Measurements from ENCODE around the gene XIAP.
A peak's percentile ranks its signal among the peaks of the same experiment; 100 is the strongest.
"Not testable (repeated sequence)": the region's sequence is repeated elsewhere in the genome, so short reads cannot be mapped to it uniquely, and the experiment has no call there.

Gene XIAP

GRCh38 chrX:123859846-123860838 lies at the start of gene XIAP:
Gene XIAP (plus strand): TSS chrX:123860053. CDS start chrX:123885663, 25,610 bp downstream.
- peak; percentile 46 for DNase-seq

DNA sequence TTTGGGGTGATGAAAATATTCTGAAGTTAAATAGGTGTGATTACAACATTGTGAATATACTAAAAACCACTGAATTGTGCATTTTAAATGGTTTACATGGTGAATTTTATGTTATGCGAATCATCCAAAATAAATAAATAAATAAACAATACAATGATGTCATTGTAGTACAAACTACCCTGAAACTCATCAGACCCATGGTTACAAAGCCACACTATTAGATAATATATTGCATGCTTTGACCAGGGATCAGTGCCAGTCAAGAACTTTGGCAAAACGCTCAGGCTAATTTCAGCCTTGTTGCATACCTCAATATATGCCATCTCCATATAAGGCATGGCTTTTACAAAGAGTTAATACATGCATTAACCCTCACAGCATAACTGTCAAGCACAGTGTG lies 45.5 kb upstream of the XIAP start:
- no peak for DNase-seq

GRCh38 chrX:123814934-123815394 lies 44.9 kb upstream of the XIAP start:
- DNase-seq = not testable (repeated sequence)

GRCh38 chrX:123817288-123817894 lies 42.5 kb upstream of the XIAP start:
- no peak for DNase-seq

GRCh38 chrX:123818243-123818642 lies 41.6 kb upstream of the XIAP start:
- no peak for DNase-seq

DNA sequence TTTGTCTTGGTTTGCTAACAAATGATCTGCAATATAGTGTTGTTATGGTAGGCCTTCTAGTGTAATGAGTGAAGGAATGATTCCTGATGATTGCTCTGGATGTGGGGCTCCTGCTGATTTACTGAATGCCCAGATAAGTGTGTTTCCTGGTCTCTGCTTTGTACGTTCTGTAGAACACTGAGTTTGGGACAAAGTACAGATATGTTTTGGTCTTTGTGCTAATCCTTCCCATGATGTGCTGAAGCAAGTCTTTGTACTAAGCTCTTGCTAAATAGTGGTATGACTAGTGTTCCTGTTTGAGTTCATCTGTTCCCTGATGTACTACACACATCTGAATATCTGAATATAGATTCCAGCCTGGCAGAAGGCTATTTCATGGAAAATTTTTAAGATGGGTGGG lies 36.9 kb upstream of the XIAP start:
- DNase-seq = no peak

GRCh38 chrX:123830309-123830708 lies 29.5 kb upstream of the XIAP start:
- DNase-seq = no peak

DNA sequence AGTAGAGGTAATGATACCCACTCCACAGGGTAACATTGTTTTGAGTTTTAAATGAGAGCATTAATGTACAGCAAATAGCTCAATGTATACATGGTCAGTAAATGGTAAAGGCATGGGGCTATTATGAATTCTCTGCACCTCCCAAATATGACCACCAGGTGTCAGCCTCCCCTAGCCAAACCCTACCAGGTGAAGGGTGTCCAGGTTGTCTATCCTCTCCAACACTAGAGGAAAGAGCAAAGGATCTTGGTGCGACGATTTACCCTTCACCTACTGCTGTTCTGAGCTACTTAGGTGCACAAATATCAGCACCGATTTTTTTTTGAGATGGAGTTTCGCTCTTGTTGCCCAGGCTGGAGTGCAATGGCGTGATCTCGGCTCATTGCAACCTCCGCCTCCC lies 26.5 kb upstream of the XIAP start:
- DNase-seq = peak; percentile 49

GRCh38 chrX:123834116-123834515 lies 25.7 kb upstream of the XIAP start:
- DNase-seq = no peak

DNA sequence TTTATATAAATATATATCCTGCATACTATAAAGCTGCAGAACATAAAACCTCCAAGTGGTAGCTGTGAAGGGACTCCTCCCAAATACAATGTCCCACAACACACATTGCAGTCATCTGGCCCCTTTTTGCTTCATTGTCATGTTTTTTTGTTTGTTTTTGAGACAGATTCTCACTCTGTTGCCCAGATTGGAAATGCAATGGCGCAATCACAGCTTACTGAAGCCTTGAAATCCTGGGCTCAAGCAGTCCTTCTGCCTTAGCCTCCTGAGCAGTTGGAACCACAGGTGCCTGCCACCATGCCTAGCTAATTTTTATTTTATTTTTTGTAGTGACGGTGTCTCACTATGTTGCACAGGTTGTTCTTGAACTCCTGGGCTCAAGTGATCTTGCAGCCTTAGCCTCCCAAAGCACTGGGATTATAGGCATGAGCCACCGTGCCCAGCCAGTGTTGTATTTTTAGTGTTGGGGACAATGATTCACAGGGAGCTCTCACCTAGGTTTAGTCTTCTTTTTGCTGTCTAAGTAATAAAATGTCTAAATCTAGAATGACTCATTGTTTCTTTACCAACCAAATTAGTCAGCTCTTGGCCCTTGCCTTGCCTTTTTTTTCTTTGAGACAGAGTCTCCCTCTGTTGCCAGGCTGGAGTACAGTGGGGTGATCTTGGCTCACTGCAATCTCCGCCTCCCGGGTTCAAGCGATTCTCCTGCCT lies 24.0 kb upstream of the XIAP start:
- DNase-seq = no peak

DNA sequence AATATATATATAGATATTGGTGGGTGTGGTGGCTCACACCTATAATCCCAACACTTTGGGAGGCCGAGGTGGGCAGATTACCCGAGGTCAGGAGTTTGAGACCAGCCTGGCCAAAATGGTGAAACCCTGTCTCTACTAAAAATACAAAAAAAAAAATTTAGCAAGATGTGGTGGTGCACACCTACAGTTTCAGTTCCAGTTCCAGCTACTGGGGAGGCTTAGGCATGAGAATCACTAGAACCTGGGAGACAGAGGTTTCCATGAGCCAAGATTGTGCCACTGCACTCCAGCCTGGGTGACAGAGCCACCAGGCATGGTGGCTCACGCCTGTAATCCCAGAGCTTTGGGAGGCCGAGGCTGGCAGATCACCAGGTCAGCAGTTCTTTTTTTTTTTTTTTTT lies 14.7 kb upstream of the XIAP start:
- not testable (repeated sequence) for DNase-seq

DNA sequence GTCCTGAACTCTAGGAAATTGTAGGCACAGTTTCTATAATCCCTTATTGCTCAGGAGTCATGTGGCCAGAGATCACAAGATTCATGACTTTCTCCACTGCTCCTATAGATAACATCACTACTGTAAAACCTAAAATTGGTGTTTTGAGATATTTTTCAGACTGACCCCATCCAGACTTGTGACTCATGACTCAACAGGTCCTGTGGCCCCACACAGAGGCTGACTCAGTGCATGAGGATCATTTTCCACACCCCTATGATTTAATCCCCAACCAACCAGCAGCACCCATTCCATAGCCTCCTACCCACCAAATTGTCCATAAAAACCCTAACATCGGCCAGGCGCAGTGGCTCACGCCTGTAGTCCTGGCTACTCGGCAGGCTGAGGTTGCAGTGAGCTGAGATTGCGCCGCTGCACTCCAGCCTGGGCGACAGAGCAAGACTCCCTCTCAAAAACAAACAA lies 13.2 kb upstream of the XIAP start:
- no peak for DNase-seq

GRCh38 chrX:123847056-123847455 lies 12.8 kb upstream of the XIAP start:
- DNase-seq = no peak

- no peak for DNase-seq
Observed at GRCh38 chrX:123849096-123849495, 10.8 kb upstream of the XIAP start.

GRCh38 chrX:123849906-123850305 lies 9.9 kb upstream of the XIAP start:
- not testable (repeated sequence) for DNase-seq

DNA sequence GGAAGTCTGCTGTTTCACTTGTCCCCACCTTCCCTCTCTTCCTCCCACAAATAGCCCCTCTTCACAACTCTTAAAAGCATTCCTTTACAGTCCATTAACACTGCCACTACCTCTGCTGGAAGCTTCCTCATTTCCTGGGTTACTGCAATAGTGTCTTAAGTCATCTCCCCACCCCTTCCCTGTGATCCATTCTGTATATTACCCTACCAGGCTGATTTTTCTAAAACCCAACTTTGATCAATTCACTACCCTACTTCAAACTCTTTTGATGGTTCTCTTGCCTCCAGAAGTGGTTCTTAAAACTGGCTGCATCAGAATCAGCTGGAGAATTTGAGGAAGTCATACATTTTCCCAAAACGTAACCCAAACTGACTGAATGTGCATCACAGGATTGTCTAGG lies 8.8 kb upstream of the XIAP start:
- DNase-seq = no peak

DNA sequence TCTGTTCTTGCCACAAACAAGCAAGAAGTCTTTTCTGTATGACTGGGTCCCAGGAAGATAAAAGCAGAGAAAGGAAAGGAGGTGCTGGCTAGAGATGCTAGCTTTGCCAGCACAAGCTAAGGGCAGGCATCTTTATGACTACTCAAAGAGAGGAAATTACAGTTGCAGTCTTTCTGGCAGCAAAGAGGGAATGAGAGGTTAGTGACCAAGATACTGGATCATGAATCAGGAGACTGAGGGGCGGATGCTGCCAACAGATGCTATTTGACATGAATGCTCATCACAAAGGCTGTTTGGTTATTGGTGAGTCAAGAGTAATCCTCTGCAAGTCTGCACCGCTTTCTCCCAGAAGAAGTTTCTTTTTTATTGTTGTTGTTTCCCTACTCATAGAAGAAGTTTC lies 5.5 kb upstream of the XIAP start:
- DNase-seq = no peak

- peak; percentile 47 for DNase-seq
Observed at GRCh38 chrX:123859409-123859845, 426 bp upstream of the XIAP start.

DNA sequence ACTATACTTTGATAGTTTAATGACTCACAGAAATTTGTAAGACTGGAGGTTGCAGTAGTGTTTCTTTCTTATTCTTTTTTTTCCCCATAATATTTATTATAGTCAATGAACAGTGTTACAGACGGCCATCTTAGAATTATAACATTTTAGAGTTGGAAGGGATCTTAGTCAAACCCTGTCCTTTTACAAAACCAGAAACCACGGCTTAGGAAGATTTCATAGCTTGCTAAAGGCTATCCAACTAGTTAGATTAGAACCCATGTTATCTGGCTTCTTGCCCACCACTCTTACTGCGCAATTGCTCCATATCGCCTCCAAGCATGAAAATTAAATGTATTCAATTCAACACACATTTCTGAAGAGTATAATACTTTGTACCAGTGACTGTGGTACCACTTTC lies 1.1 kb downstream of the XIAP start:
- DNase-seq = no peak

DNA sequence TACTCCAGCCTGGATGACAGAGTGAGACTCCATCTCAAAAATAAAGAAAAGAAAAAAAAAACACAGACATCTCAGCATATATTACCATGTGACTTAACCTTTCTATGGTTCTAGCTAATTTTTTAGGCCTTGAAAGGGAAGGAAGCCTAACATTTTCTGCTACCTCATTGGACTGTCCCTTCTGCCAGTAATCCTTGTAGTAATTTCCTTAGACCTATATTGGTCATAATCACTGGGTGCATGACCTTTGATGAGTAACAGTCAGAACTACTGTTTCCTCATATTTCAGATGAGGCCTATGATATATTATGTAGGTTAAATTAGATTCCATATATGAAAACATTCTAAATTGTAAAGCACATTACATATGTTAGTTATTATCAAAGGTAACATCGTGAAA lies 9.6 kb downstream of the XIAP start:
- DNase-seq = no peak

DNA sequence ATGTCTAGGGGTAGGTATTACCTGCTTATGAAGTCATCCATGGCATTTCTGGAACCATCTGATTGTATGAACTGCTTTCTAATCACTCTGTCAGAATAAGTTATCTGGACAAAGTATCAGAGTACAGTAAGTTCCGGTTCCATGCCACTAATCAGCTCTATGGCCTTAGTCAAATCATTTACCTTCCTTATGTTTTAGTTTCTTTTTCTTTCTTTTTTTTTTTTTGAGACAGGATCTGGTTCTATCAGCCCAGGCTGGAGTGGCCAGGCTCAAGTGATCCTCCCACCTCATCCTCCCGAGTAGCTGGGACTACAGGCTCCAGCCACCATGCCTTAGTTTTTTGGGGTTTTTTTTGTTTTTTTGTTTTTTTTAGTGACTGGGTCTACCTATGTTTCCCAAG lies 11.5 kb downstream of the XIAP start:
- DNase-seq = no peak

DNA sequence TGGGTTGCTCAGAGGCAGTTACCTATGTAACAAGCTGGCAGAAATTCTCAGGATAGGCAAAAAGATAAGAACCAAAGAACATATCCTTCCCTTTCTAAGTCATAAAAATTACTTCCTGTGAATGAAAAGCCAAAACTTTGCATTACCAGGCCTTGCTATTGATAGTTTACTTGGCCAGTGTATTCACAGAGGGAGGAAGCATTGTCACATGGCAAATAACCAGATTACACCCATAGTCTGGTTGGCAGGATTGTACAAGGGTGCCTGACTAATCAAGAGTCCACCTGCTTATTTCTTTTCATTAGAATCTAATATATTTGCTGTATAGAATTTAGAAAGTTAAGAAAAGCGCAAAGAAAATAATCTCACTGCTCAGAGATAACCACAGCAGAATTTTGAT lies 14.1 kb downstream of the XIAP start:
- DNase-seq = no peak

GRCh38 chrX:123876177-123876576 lies 16.3 kb downstream of the XIAP start:
- DNase-seq = no peak
